Measurements from ENCODE around the gene GCLM. TPM values are rescaled to one million over a fixed set of nuclear protein-coding genes. Genes with fewer than 3 reads are reported as not detected.
A peak's percentile ranks its signal among the peaks of the same experiment; 100 is the strongest.
"Not testable (repeated sequence)": the region's sequence is repeated elsewhere in the genome, so short reads cannot be mapped to it uniquely, and the experiment has no call there.

Gene GCLM
- total and polyA plus RNA-seq, 9 of the 15 experiments (the other 6 are each of a cell fraction or from before 2014, with no cell fraction given): 9.3 to 71.6 (median 24.5) TPM

DNA sequence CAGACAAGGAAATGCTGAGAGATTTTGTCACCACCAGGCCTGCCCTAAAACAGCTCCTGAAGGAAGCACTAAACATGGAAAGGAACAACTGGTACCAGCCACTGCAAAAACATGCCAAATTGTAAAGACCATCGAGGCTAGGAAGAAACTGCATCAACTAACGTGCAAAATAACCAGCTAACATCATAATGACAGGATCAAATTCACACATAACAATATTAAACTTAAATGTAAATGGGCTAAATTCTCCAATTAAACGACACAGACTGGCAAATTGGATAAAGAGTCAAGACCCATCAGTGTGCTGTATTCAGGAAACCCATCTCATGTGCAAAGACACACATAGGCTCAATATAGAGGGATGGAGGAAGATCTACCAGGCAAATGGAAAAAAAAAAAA lies 51.6 kb downstream of the GCLM start:
- POLR2A ChIA-PET; DNase-seq (ENCODE audit: extremely low read depth in 1 of 4, low spot score in 3 of 4); H4K20me1 ChIP-seq (replicated peaks; ENCODE audit: control insufficient read depth, insufficient read depth, low read length); H2AFZ ChIP-seq (ENCODE audit: low read depth, low read length); H3K4me3 ChIP-seq; H3K27ac ChIP-seq (ENCODE audit: extremely low read depth, low read depth, low read length); H3K36me3 ChIP-seq (ENCODE audit: control insufficient read depth, insufficient read depth, low read length); intact Hi-C loops (cut with micrococcal nuclease); H3K9me1 ChIP-seq (ENCODE audit: control insufficient read depth, insufficient read depth, low read length); H3K27me3 ChIP-seq (ENCODE audit: control insufficient read depth in 2 of 2, insufficient read depth in 2 of 2, low read length in 2 of 2); H3K9me3 ChIP-seq (replicated peaks; ENCODE audit: control insufficient read depth, insufficient read depth, low read depth, low read length); BruUV-seq (replicated peaks); FAIRE-seq; H3K4me2 ChIP-seq (ENCODE audit: insufficient read depth, low read length); H3K9ac ChIP-seq (ENCODE audit: insufficient read depth in 1 of 2, low read depth in 2 of 2, low read length in 2 of 2); H3K4me1 ChIP-seq (replicated peaks in 1 of 2; ENCODE audit: control insufficient read depth in 2 of 2, insufficient read depth in 2 of 2, low read length in 2 of 2); CTCF ChIA-PET (ENCODE audit: low intra/inter-chr PET ratio); H3K79me2 ChIP-seq (ENCODE audit: control insufficient read depth, insufficient read depth, low read length); ATAC-seq: not testable (repeated sequence)
- 9% methylated on average over 2 of the region's 3 CpGs for WGBS (ENCODE audit: insufficient coverage, low coverage, missing lambda C conversion rate)
- peak; percentile 94 for TF ChIP-seq ZNF507 (tag; conservative IDR thresholded peaks at IDR 0.05)
- TF ChIP-seq ZNF354B (CRISPR knock-in tag; IDR thresholded peaks at IDR 0.05): 0 out of 2 replicates have a peak, but pooled peaks have one; percentile 17
- in situ Hi-C loops (cut with MboI): loop anchor here (25.0 kb wide), 1 partner anchor 995 kb away; no protein-coding TSS in a partner anchor

DNA sequence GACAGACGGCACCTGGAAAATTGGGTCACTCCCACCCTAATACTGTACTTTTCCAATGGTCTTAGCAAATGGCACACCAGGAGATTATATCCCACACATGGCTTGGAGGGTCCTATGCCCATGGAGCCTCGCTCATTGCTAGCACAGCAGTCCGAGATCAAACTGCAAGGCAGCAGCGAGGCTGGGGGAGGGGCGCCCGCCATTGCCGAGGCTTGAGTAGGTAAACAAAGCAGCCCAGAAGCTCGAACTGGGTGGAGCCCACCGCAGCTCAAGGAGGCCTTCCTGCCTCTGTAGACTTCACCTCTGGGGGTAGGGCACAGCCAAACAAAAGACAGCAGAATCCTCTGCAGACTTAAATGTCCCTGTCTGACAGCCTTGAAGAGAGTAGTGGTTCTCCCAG lies 53.2 kb downstream of the GCLM start:
- H2AFZ ChIP-seq (ENCODE audit: low read depth, low read length); H3K36me3 ChIP-seq (ENCODE audit: control insufficient read depth, insufficient read depth, low read length); BruUV-seq (replicated peaks); H3K27me3 ChIP-seq (ENCODE audit: control insufficient read depth in 2 of 2, insufficient read depth in 2 of 2, low read length in 2 of 2); H3K4me3 ChIP-seq; H3K9me1 ChIP-seq (ENCODE audit: control insufficient read depth, insufficient read depth, low read length); DNase-seq (ENCODE audit: extremely low read depth in 1 of 4, low spot score in 3 of 4); ATAC-seq; H4K20me1 ChIP-seq (replicated peaks; ENCODE audit: control insufficient read depth, insufficient read depth, low read length); CTCF ChIA-PET (ENCODE audit: low intra/inter-chr PET ratio); H3K9me3 ChIP-seq (replicated peaks; ENCODE audit: control insufficient read depth, insufficient read depth, low read depth, low read length); H3K27ac ChIP-seq (ENCODE audit: extremely low read depth, low read depth, low read length); POLR2A ChIA-PET; H3K4me1 ChIP-seq (replicated peaks in 1 of 2; ENCODE audit: control insufficient read depth in 2 of 2, insufficient read depth in 2 of 2, low read length in 2 of 2); H3K4me2 ChIP-seq (ENCODE audit: insufficient read depth, low read length); H3K79me2 ChIP-seq (ENCODE audit: control insufficient read depth, insufficient read depth, low read length); H3K9ac ChIP-seq (ENCODE audit: insufficient read depth in 1 of 2, low read depth in 2 of 2, low read length in 2 of 2); intact Hi-C loops (cut with micrococcal nuclease); FAIRE-seq: not testable (repeated sequence)
- in situ Hi-C loops (cut with MboI): loop anchor here (25.0 kb wide), 1 partner anchor 994 kb away; no protein-coding TSS in a partner anchor
- 0% methylated on average over 3 of the region's 9 CpGs for WGBS (ENCODE audit: insufficient coverage, low coverage, missing lambda C conversion rate)

Measured in K562 (cell line).